Muscle layer of duodenum (tissue), 2 donors: ENCODE measurements around the gene MYLK4.

Source experiments
- H3K27ac ChIP-seq: one replicate; pipeline ENCODE4 v1.7.0; 2013; ENCODE audit warnings: mild to moderate bottlenecking, low read length
- H3K27me3 ChIP-seq: one replicate; pipeline ENCODE4 v1.7.0; 2013; ENCODE audit warnings: low read depth, mild to moderate bottlenecking, control low read depth, low read length
- H3K36me3 ChIP-seq, 2 donors: one replicate each; pipeline ENCODE4 v1.7.0; 2013; ENCODE audit warnings: low read length in 2 of 2, control low read depth in 1 of 2, mild to moderate bottlenecking in 1 of 2; ENCODE audit not compliant: insufficient read depth in 2 of 2, control insufficient read depth in 1 of 2
- H3K4me1 ChIP-seq, 2 donors: one replicate each; pipeline ENCODE4 v1.7.0; 2013; ENCODE audit warnings: low read length in 2 of 2, mild to moderate bottlenecking in 2 of 2, control low read depth in 1 of 2, moderate library complexity in 1 of 2; ENCODE audit not compliant: insufficient read depth in 2 of 2, control insufficient read depth in 1 of 2
- H3K4me3 ChIP-seq, 2 donors: one replicate each; pipeline ENCODE4 v1.7.0; 2013; ENCODE audit warnings: low read length in 2 of 2, low read depth in 1 of 2, mild to moderate bottlenecking in 1 of 2
- H3K9me3 ChIP-seq, 2 donors: one replicate each; pipeline ENCODE4 v1.7.0; 2013; ENCODE audit warnings: low read length in 2 of 2, control low read depth in 1 of 2, mild to moderate bottlenecking in 1 of 2; ENCODE audit not compliant: control insufficient read depth in 1 of 2
- donor health status: healthy.

MYLK4 gene

DNA sequence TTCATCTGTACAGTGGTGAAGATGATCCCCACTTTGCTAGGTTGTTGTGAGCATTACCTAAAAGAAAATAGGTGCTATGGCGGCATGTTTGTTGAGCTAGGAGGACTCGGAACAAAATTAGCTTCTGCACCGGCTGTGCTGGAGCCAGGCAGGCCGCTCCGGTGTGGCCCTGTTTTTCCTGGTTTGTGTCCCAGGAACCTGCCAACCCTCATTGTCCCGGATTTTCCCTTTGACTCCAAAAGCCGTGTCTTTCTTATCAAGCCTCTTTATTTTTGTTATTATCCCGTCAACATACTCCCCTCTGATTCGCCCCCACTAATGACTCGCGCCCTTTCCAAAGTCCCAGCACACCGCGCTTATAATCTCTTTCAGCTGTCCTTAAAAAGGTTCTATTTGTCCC lies 117.0 kb downstream of the MYLK4 start:
- peak overlapping the region; percentile 45 for H3K27ac ChIP-seq

DNA sequence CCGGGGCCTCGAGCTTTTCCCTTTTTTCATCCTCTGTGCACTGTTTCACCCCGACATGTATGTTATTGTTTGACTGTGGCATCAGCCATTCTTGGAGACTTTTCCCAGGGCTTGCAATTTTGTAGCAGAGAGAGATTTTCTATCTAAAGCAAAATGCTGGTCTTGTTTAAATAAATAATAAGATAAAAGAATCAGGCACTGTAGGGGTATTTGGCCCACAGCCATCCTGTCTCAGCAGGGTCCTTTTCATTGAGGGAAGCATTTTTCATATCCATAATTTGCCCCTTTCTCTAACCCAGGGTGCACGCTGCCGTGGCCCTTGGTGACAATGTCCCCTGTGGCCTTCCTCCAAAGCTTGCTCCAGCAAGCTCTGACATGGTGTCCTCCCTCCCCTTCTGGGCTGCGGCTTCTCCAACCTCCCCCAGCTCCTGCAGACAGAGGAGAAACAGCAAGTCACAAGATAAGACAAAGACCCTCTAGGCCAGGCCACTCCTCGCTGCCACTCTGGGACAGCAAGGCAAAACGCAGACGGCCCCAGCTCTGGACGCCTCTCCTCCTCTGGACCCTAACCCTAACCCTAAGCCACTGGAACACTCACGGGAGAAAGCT lies 117.6 kb downstream of the MYLK4 start:
- peaks cover 0 to 4% of the 10 kb centered on the region in 2 donors for H3K4me1 ChIP-seq
- H3K27ac ChIP-seq: no peak overlapping the region
- no peak overlapping the region for H3K4me3 ChIP-seq
- H3K27me3 ChIP-seq: no peaks in the 10 kb centered on the region
- no peaks in the 10 kb centered on the region for H3K36me3 ChIP-seq
- H3K9me3 ChIP-seq: no peaks in the 10 kb centered on the region

More for the DNA sequence above, 117.0 kb downstream of the MYLK4 start:
- Histone ChIP-seq H3K9me3 (no peaks in the 10 kb centered on the region), H3K27me3 (no peaks in the 10 kb centered on the region), H3K4me3 (peak overlapping the region in 1 of 2 donors; percentile 62), H3K4me1 (peaks cover 0 to 4% of the 10 kb centered on the region in 2 donors), H3K36me3 (no peaks in the 10 kb centered on the region)

DNA sequence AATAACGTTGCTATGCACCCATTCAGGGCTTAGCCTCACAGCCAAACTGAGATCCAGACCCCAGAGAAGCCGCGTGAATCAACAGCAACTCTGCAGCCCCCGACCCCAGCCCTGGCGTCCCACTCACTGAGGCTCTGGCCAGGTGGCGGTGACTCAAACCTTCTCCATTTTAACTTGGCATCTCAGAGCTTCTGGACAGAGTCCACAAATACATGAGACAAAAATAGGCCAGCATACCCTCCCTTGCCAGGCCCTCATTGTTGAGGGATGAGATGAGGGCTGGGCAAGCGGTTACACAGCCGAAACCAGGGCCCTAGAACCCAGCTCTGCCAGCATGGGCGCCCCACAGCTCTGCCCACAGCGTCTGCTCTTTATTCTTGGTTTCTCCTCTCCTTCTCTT lies 118.4 kb downstream of the MYLK4 start:
- Histone ChIP-seq H3K36me3 (no peaks in the 10 kb centered on the region), H3K9me3 (no peaks in the 10 kb centered on the region), H3K4me1 (peaks cover 0 to 4% of the 10 kb centered on the region in 2 donors), H3K4me3 (no peak overlapping the region), H3K27me3 (no peaks in the 10 kb centered on the region), H3K27ac (no peak overlapping the region)

DNA sequence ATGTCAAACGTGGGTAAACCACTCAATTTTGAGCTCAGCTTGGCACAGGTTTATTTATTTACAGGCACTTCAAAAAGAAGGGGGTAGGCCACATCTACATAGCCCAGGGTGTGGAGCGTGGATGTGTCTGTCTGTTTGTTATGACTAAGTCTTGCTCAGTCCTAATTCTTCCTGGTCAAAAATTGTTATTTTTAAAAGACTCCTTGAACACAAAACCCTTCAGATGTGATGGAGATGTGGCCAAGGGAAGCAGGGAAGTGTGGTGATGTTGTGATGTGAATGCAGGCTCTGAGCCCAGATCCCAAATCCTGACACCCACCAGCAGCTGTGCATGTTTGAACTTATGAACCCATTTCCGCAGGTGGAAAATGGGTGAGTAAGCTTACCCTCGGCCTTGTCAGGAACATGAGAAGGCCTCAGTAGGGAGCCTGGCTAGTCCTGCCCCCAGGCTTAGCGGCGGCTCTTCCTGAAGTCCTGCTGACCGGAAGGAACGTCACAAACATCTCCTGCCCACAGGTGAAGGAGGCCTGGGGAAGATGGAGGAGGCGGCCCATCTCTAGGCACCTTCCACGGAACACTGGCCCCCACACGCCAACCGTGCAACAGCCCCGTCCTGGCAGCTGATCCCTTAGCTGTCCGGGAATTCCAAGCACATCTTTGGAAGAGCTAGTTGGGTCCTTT lies 119.7 kb downstream of the MYLK4 start:
- no peak overlapping the region for H3K4me3 ChIP-seq
- H3K36me3 ChIP-seq: no peaks in the 10 kb centered on the region
- no peaks in the 10 kb centered on the region for H3K9me3 ChIP-seq
- no peak overlapping the region for H3K27ac ChIP-seq
- peaks cover 0 to 4% of the 10 kb centered on the region in 2 donors for H3K4me1 ChIP-seq
- no peaks in the 10 kb centered on the region for H3K27me3 ChIP-seq

DNA sequence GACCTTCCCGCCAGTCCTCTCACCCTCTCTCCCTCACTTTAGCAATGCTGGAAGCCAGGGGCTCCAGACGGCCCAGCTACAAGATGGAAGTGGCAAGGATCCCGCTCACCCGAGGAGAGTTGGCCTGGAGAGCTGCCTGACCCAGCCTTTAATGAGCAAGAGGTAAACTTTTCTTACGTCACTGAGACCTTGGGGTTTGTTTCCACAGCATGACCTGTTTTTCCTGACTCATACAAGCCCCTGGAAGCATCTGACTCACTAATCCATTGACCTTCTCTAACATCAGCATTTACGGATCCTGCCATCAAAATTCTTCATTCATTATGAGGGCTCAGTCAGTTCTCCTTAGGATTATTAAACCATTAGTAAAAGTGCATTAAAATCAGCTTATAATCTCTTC lies 120.4 kb downstream of the MYLK4 start:
- Histone ChIP-seq H3K4me3 (no peak overlapping the region), H3K36me3 (no peaks in the 10 kb centered on the region), H3K27ac (no peak overlapping the region), H3K9me3 (no peaks in the 10 kb centered on the region), H3K27me3 (no peaks in the 10 kb centered on the region), H3K4me1 (peaks cover 0 to 4% of the 10 kb centered on the region in 2 donors)

DNA sequence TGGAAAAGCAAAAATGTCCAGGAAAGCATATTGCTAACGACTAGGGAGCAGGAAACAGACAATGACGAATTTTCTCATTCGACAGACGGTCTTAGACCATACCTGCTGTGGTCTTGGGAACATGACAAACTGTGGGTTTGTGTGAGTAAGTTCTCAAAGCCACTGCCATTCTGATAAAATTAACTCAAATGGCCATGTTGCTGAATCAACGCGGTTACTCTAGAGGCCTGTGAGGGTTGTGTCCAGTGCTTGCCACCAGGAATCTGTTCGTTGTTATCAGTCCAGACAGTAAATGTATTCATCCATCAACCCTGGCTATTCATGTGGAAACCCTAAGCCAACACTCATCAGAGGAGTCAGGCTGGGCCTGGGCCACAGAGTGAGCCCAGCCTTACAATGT lies 124.3 kb downstream of the MYLK4 start:
- Histone ChIP-seq H3K4me1 (no peaks in the 10 kb centered on the region), H3K27ac (no peak overlapping the region), H3K9me3 (no peaks in the 10 kb centered on the region), H3K4me3 (no peak overlapping the region), H3K27me3 (no peaks in the 10 kb centered on the region), H3K36me3 (no peaks in the 10 kb centered on the region)

DNA sequence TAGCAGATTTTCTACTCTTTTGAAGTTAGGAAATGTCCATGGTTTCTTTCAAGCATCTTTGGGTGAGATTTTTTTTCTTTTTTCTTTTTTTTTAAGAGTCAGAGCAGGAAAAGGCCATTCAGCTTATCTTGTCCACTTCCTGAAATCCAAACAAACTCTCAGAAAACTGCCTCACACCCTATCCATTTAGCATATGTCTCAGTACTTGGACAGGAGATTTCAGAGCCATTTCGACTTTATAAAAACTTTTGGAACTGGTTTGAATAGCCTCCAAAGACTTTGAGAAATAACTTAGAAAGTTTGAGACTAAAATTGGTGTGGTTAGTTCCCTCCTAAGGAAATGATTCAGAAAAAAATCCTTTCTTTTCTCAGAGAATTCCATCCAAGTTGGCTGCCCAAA lies 125.1 kb downstream of the MYLK4 start:
- no peaks in the 10 kb centered on the region for H3K4me1 ChIP-seq
- H3K27me3 ChIP-seq: no peaks in the 10 kb centered on the region
- no peak overlapping the region for H3K27ac ChIP-seq
- H3K9me3 ChIP-seq: no peaks in the 10 kb centered on the region
- no peak overlapping the region for H3K4me3 ChIP-seq
- no peaks in the 10 kb centered on the region for H3K36me3 ChIP-seq

DNA sequence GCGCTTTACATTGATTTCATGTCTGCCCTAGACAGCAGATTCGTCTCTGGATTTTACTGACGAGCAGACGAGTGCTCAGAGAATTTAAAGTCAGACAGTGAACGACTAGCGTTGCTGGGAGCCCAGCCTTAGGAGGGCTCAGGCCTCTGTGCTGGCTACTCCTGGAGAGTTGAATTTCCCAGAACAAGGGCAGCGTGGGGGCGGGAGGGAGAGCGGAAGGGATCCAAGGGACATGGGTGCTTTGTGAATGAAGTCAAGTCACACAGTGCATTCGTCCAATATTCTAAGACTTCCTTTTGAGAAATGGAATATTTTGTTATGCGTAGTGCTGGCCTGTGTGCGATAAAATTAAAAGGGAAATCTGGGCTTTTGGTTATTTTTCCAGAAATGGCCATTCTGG lies 126.5 kb downstream of the MYLK4 start:
- H3K9me3 ChIP-seq: no peaks in the 10 kb centered on the region
- no peaks in the 10 kb centered on the region for H3K36me3 ChIP-seq
- no peak overlapping the region for H3K4me3 ChIP-seq
- no peaks in the 10 kb centered on the region for H3K27me3 ChIP-seq
- no peak overlapping the region for H3K27ac ChIP-seq
- no peaks in the 10 kb centered on the region for H3K4me1 ChIP-seq

DNA sequence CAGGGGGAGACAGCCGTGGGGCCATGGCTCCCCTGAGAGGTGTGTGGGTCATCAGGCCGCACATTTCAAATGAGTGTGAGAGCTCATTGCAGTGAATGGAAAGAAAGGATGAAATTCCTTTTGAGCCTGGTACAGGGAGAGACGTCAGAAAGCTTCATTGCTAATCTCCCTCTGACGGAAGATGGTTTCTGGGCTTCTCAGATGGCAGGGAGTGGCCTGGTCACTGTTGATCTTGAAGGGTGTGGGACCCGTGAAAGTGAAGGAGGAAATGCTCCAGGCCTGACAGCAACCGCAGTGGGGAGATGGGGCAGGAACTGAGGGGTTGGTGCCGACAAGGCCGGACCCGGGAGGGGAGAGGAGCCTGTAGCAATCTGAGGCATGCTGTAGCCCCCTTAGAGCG lies 127.4 kb downstream of the MYLK4 start:
- Histone ChIP-seq H3K27ac (no peak overlapping the region), H3K9me3 (no peaks in the 10 kb centered on the region), H3K4me1 (no peaks in the 10 kb centered on the region), H3K36me3 (no peaks in the 10 kb centered on the region), H3K27me3 (no peaks in the 10 kb centered on the region), H3K4me3 (no peak overlapping the region)

DNA sequence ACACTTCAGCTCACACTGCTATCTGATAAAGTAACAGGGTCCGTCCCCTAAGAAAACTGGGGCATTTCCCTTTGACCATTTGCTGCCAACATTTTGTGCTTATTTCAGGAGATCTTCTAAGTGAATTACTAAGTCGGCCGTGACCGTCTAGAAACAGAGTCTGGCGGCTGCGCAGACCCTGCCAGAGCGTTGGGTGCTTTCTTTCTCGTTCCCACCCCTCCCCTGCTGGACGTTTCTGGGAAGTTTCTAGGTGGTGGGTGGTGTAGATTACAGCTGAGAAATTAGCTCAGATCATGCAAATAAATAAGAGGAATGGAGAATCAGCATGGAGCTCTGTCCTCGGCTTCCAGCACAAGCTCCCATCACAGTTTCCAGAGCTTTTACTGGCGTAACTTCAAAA lies 128.1 kb downstream of the MYLK4 start:
- H3K36me3 ChIP-seq: no peaks in the 10 kb centered on the region
- H3K27me3 ChIP-seq: no peaks in the 10 kb centered on the region
- no peaks in the 10 kb centered on the region for H3K4me1 ChIP-seq
- no peak overlapping the region for H3K4me3 ChIP-seq
- no peaks in the 10 kb centered on the region for H3K9me3 ChIP-seq
- no peak overlapping the region for H3K27ac ChIP-seq

DNA sequence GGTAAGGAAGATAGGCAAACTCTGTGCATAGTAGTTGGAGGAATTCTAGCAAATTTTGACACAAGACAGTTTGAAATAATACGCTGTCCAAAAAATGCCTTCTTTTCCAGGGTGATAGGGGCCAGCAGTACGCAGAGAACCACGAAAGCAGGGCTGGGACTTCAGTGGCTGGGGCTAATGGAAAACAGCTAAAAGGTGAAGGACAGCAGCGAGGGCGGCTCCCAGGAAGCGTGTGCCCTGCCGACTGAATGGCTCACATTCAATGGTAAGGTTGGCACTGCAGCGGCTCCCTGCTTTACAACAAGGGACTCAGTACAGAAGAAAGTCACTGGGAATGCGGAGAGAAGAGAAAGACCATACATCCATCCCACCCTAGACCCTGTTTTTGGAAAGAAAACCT lies 131.1 kb downstream of the MYLK4 start:
- Histone ChIP-seq H3K27ac (no peak overlapping the region), H3K36me3 (no peaks in the 10 kb centered on the region), H3K9me3 (no peaks in the 10 kb centered on the region), H3K4me1 (no peaks in the 10 kb centered on the region), H3K27me3 (no peaks in the 10 kb centered on the region), H3K4me3 (no peak overlapping the region)

DNA sequence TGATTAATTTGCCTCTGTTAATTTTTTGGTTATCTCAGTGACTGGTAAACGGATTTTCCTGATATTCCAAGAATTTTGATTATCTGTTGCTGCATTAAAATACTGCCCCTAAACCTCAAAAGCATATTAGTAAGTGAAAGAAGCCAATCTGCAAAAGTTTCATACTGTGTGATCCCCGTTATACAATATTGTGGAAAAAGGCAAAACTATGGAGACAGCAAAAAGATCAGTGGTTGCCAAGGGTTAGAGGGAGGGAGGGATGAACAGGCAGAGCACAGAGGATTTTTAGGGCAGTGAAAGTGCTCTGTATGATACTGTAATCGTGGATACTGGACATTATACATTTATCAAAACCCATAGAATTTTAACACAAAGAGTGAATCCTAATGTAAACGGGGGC lies 133.0 kb downstream of the MYLK4 start:
- H3K36me3 ChIP-seq: no peaks in the 10 kb centered on the region
- H3K9me3 ChIP-seq: no peaks in the 10 kb centered on the region
- no peak overlapping the region for H3K4me3 ChIP-seq
- H3K4me1 ChIP-seq: no peaks in the 10 kb centered on the region
- H3K27me3 ChIP-seq: no peaks in the 10 kb centered on the region
- no peak overlapping the region for H3K27ac ChIP-seq
